K562 (cell line): ENCODE measurements around the gene MOCS3. TPM values are rescaled to one million over a fixed set of nuclear protein-coding genes. Genes with fewer than 3 reads are reported as not detected.

ENCODE experiments used
- BCL6 ChIP-seq: fragments of 250-450 bp; sonication (Bioruptor Pico); IDR thresholded peaks from 2 replicates; pipeline ENCODE4 v1.4.0; 2020
- CHD7 ChIP-seq: fragments of 200-600 bp; sonication (generic); IDR thresholded peaks from one replicate; pipeline ENCODE4 v1.6.1; 2012; ENCODE audit warnings: mild to moderate bottlenecking, low read depth, low read length, inconsistent platforms
- DIDO1 ChIP-seq: fragments of 450-650 bp; IDR thresholded peaks from 2 replicates; pipeline ENCODE4 v1.6.1; 2016; ENCODE audit warnings: low read depth, missing biosample characterization, missing genetic modification characterization
- EP400 ChIP-seq: fragments of 450-650 bp; IDR thresholded peaks from 2 replicates; pipeline ENCODE4 v1.6.1; 2017; ENCODE audit warnings: antibody characterized with exemption, mild to moderate bottlenecking, moderate library complexity
- FUS ChIP-seq: fragments of 200-400 bp; formaldehyde crosslinking; optimal IDR thresholded peaks from 2 replicates; pipeline ENCODE3; 2017; ENCODE audit warnings: low read depth, low read length
- GABPA ChIP-seq: fragments of 200-800 bp; sonication (Bioruptor generic); conservative IDR thresholded peaks from 2 replicates; pipeline ENCODE4 v1.6.1; 2016; ENCODE audit warnings: low read depth, missing genetic modification characterization, missing compliant biosample characterization
- GATA2 ChIP-seq: sonication (generic); formaldehyde crosslinking; IDR thresholded peaks from 2 replicates; pipeline ENCODE4 v1.4.0; 2020; ENCODE audit warnings: mild to moderate bottlenecking, missing genetic modification reagents
- GTF2E2 ChIP-seq: fragments of 200-800 bp; sonication (Bioruptor generic); IDR thresholded peaks from 2 replicates; pipeline ENCODE4 v1.6.1; 2016; ENCODE audit warnings: missing genetic modification characterization, missing compliant biosample characterization
- HES1 ChIP-seq: fragments of 450-650 bp; IDR thresholded peaks from 2 replicates; pipeline ENCODE4 v1.6.1; 2016; ENCODE audit warnings: low read depth, mild to moderate bottlenecking, moderate library complexity
- RFX1 ChIP-seq: fragments of 450-650 bp; IDR thresholded peaks from 2 replicates; pipeline ENCODE4 v1.6.1; 2016; ENCODE audit warnings: mild to moderate bottlenecking, moderate library complexity
- THRAP3 ChIP-seq: fragments of 450-650 bp; IDR thresholded peaks from 2 replicates; pipeline ENCODE4 v1.6.1; 2016; ENCODE audit warnings: mild to moderate bottlenecking, inconsistent platforms, borderline replicate concordance
- XRCC4 ChIP-seq: IDR thresholded peaks from one replicate; pipeline ENCODE4 v1.6.1; 2011; ENCODE audit not compliant: insufficient read depth, insufficient read length; ENCODE audit errors: extremely low read depth
- ZFPM2 ChIP-seq: fragments of 250-450 bp; sonication (Bioruptor Pico); IDR thresholded peaks from 2 replicates; pipeline ENCODE4 v1.5.1; 2022; ENCODE audit warnings: mild to moderate bottlenecking
- ZNF639 ChIP-seq, 2 experiments: fragments of 200-800 bp in 1 of 2; sonication (Bioruptor generic) in 1 of 2; sonication (generic) in 1 of 2; formaldehyde crosslinking in 1 of 2; IDR thresholded peaks in 1 of 2; conservative IDR thresholded peaks in 1 of 2; 2 replicates each; pipeline versions ENCODE4 v1.5.0 to v1.6.1; 2016 to 2020; ENCODE audit warnings: missing compliant biosample characterization in 1 of 2, missing genetic modification characterization in 1 of 2, missing genetic modification reagents in 1 of 2
- ZSCAN29 ChIP-seq: fragments of 450-650 bp; IDR thresholded peaks from 2 replicates; pipeline ENCODE4 v1.6.1; 2017
- polyA plus RNA-seq, 8 experiments: library from polyadenylated mRNA; depleted of rRNA in 4 of 8; stranded (reverse) in 5 of 8; unstranded in 3 of 8; fragments of >200 nt; fragmentation: Nextera tagmentation in 2 of 8; fragmentation: Illumina TruSeq in 1 of 8; extraction: Ambion mirVana in 2 of 8; extraction: Trizol in 1 of 8; gene quantifications; 2 replicates each; pipeline versions ENCODE4 v1.2.1 to v1.2.3, GENCODE V29; 2011 to 2014; ENCODE audit warnings: inconsistent platforms in 1 of 8, missing spikeins in 1 of 8
- total RNA-seq, 7 experiments: library from RNA; depleted of rRNA in 6 of 7; stranded (reverse); fragments of >200 nt in 6 of 7; fragmentation: Illumina TruSeq in 2 of 7; extraction: Trizol in 2 of 7; gene quantifications; 2 replicates each; pipeline versions ENCODE4 v1.2.1 to v1.2.3, GENCODE V29; 2011 to 2021; ENCODE audit warnings: low replicate concordance in 1 of 7

MOCS3 gene
- total and polyA plus RNA-seq, 9 of the 15 experiments (the other 6 are each of a cell fraction or from before 2014, with no cell fraction given): 0.70 to 6.2 (median 2.9) TPM

GRCh38 chr20:50931306-50932015, 27.2 kb upstream of the MOCS3 start, which contains the start of gene ADNP (continued):
- TF ChIP-seq ZNF639 (CRISPR knock-in tag; conservative IDR thresholded peaks at IDR 0.05 in 1 of 2, IDR thresholded peaks at IDR 0.05 in 1 of 2) (peak in 1 of 2 experiments; percentile 99; a peak in 2 of 4 replicates), GABPA (tag) (peak; percentile 93), XRCC4 (no peak), ZFPM2 (CRISPR knock-in tag) (no peak), RFX1 (no peak), DIDO1 (tag) (peak; percentile 62; the same call in 1 of the 2 replicates), GATA2 (no peak), FUS (peak; percentile 85), GTF2E2 (peak; percentile 96), THRAP3 (no peak), CHD7 (no peak), EP400 (peak; percentile 99), ZSCAN29 (no peak), HES1 (no peak), BCL6 (CRISPR knock-in tag) (no peak)
